22Rv1 (cell line): ENCODE results near the gene AUTS2.

ENCODE experiments used
- CTCF ChIP-seq: fragments of 450-650 bp; IDR thresholded peaks from 2 replicates; pipeline ENCODE4 v1.5.1; 2017; ENCODE audit warnings: mild to moderate bottlenecking
- ZFX ChIP-seq: fragments of 450-650 bp; IDR thresholded peaks from 2 replicates; pipeline ENCODE4 v1.6.1; 2017; ENCODE audit warnings: antibody characterized with exemption, borderline replicate concordance

- TF ChIP-seq CTCF (no peak), ZFX (no peak)
Measured at GRCh38 chr7:70720191-70720873, 1122.1 kb downstream of the AUTS2 start.
